ENCODE measurements around the gene SHANK2.

- TF ChIP-seq CTCF (IDR thresholded peaks at IDR 0.05; ENCODE audit: low read length) (no peak), EZH2 (IDR thresholded peaks at IDR 0.05; ENCODE audit: borderline replicate concordance, low read length) (no peak)
Measured at GRCh38 chr11:71301858-71302533, 49.6 kb upstream of the SHANK2 start.

Data from OCI-LY1 (cell line).